Prostate gland (tissue), 2 donors: ENCODE measurements around the gene HAGH.

Source experiments
- CTCF ChIP-seq, 4 experiments: fragments of 200-600 bp in 2 of 4; fragments of 450-650 bp in 2 of 4; sonication (generic) in 2 of 4; IDR thresholded peaks; 1 replicate in 3 of 4; 2 replicates in 1 of 4; pipeline ENCODE4 v1.5.1; 2016 to 2019; ENCODE audit warnings: antibody characterized with exemption in 4 of 4, mild to moderate bottlenecking in 2 of 4, moderate library complexity in 2 of 4
- POLR2A ChIP-seq: fragments of 450-650 bp; IDR thresholded peaks from one replicate; pipeline ENCODE4 v1.6.1; 2016; ENCODE audit warnings: antibody characterized with exemption, mild to moderate bottlenecking
- POLR2AphosphoS5 ChIP-seq: sonication (generic); formaldehyde crosslinking; IDR thresholded peaks from one replicate; pipeline ENCODE4 v1.6.1; 2017; ENCODE audit warnings: antibody characterized with exemption

- TF ChIP-seq CTCF (IDR thresholded peaks at IDR 0.05) = peak in 2 of 4 experiments; percentile 38 to 52
- no peak for TF ChIP-seq POLR2A
- no peak for TF ChIP-seq POLR2AphosphoS5
These were observed 62.8 kb downstream of the HAGH start for GRCh38 chr16:1763521-1764511.
